CD4-positive, alpha-beta T cell treated with Interleukin-15 for 1 hour (primary cell): ENCODE results near the gene TBX21.

ENCODE experiments used
- DNase-seq: peaks from one replicate; pipeline ENCODE4 v3.0.0-alpha.2; 2020

The TBX21 gene

GRCh38 chr17:47698749-47699535 lies 34.1 kb upstream of the TBX21 start:
- peak; percentile 73 for DNase-seq

- no peak for DNase-seq
These were observed 33.5 kb upstream of the TBX21 start for GRCh38 chr17:47699536-47699840.

- DNase-seq: peak; percentile 51
These were observed 32.3 kb upstream of the TBX21 start for GRCh38 chr17:47700471-47701449.

GRCh38 chr17:47701608-47702007 lies 31.4 kb upstream of the TBX21 start:
- DNase-seq: no peak

- DNase-seq: no peak
These were observed 30.5 kb upstream of the TBX21 start for GRCh38 chr17:47702391-47702995.

GRCh38 chr17:47703191-47703591 lies 29.8 kb upstream of the TBX21 start:
- peak; percentile 38 for DNase-seq

- DNase-seq: no peak
These were observed 29.4 kb upstream of the TBX21 start for GRCh38 chr17:47703671-47704070.

- peak; percentile 39 for DNase-seq
These were observed 28.9 kb upstream of the TBX21 start for GRCh38 chr17:47704116-47704515.

- no peak for DNase-seq
These were observed 28.3 kb upstream of the TBX21 start for GRCh38 chr17:47704736-47705135.

GRCh38 chr17:47705536-47706530 lies 27.2 kb upstream of the TBX21 start:
- DNase-seq: no peak

GRCh38 chr17:47707056-47707804 lies 25.8 kb upstream of the TBX21 start:
- no peak for DNase-seq

- DNase-seq: no peak
These were observed 25.2 kb upstream of the TBX21 start for GRCh38 chr17:47707884-47708283.

- DNase-seq: no peak
These were observed 24.6 kb upstream of the TBX21 start for GRCh38 chr17:47708312-47708863.

- no peak for DNase-seq
These were observed 24.0 kb upstream of the TBX21 start for GRCh38 chr17:47708864-47709541.

- DNase-seq: no peak
These were observed 23.4 kb upstream of the TBX21 start for GRCh38 chr17:47709594-47709993.

GRCh38 chr17:47711366-47712099 lies 21.5 kb upstream of the TBX21 start:
- DNase-seq: no peak

- DNase-seq: no peak
These were observed 20.6 kb upstream of the TBX21 start for GRCh38 chr17:47712330-47713023.

GRCh38 chr17:47713980-47714700 lies 18.9 kb upstream of the TBX21 start:
- DNase-seq: no peak
